Suprapubic skin (tissue), 3 donors: ENCODE measurements around the gene ACYP1.

ENCODE experiments used
- EP300 ChIP-seq: sonication (generic); formaldehyde crosslinking; IDR thresholded peaks from one replicate; pipeline ENCODE4 v1.6.1; 2017; ENCODE audit warnings: antibody characterized with exemption
- TF ChIP-seq, protein P1 (sequence below), 2 donors: fragments of 200-600 bp in 1 of 2; fragments of 450-650 bp in 1 of 2; sonication (generic) in 1 of 2; IDR thresholded peaks; one replicate each; pipeline ENCODE4 v1.5.1; 2016 to 2019; ENCODE audit warnings: antibody characterized with exemption in 2 of 2, mild to moderate bottlenecking in 1 of 2, moderate library complexity in 1 of 2

DNA sequence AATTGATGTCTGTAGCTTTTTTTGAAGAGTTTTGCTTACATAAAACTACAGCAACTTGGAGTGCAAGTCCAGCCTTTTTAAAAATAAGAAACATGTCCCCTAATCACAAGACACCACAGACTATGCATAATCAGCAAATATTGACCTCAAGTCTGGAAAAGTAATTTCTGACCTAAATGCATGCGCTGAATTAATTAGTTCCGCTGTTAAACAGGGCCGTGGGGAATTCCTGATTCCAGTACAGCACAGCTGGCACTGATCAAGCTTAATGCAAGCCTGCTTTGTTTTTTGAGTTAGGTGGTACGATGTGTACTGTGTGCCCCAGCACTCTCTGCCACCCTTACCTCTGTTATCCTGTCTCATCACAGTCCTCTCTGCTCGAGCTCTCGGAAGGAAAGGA, 21.8 kb downstream of the ACYP1 start:
- TF ChIP-seq, protein P1, sequence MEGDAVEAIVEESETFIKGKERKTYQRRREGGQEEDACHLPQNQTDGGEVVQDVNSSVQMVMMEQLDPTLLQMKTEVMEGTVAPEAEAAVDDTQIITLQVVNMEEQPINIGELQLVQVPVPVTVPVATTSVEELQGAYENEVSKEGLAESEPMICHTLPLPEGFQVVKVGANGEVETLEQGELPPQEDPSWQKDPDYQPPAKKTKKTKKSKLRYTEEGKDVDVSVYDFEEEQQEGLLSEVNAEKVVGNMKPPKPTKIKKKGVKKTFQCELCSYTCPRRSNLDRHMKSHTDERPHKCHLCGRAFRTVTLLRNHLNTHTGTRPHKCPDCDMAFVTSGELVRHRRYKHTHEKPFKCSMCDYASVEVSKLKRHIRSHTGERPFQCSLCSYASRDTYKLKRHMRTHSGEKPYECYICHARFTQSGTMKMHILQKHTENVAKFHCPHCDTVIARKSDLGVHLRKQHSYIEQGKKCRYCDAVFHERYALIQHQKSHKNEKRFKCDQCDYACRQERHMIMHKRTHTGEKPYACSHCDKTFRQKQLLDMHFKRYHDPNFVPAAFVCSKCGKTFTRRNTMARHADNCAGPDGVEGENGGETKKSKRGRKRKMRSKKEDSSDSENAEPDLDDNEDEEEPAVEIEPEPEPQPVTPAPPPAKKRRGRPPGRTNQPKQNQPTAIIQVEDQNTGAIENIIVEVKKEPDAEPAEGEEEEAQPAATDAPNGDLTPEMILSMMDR (IDR thresholded peaks at IDR 0.05): no peak
- TF ChIP-seq EP300: no peak
